Left lung (tissue), 10 donors: Measurements from ENCODE around the gene UFL1. TPM values are rescaled to one million over a fixed set of nuclear protein-coding genes. Genes with fewer than 3 reads are reported as not detected.

Experiments
- ATAC-seq: fragments of 200-7000 bp; cut with Tn5 transposase; one replicate; pipeline ENCODE4 v1.9.1; 2020; ENCODE audit warnings: moderate library complexity
- DNase-seq, 4 donors: peaks; one replicate each; pipeline ENCODE4 v3.0.0-alpha.2; 2013 to 2020
- H3K27ac ChIP-seq, 2 donors: fragments of 200-600 bp; sonication (generic) in 1 of 2; one replicate each; pipeline versions ENCODE4 v1.5.0 to v1.8.0; 2020 to 2021
- H3K27me3 ChIP-seq, 2 donors: fragments of 200-600 bp; sonication (generic) in 1 of 2; one replicate each; pipeline versions ENCODE4 v1.5.0 to v1.8.0; 2020 to 2021
- H3K36me3 ChIP-seq, 2 donors: fragments of 200-600 bp; sonication (generic) in 1 of 2; one replicate each; pipeline versions ENCODE4 v1.5.0 to v1.8.0; 2020 to 2021
- H3K4me1 ChIP-seq, 2 donors: fragments of 200-600 bp; one replicate each; pipeline ENCODE4 v1.8.0; 2021
- H3K4me3 ChIP-seq, 2 donors: fragments of 200-600 bp; sonication (generic) in 1 of 2; one replicate each; pipeline versions ENCODE4 v1.5.0 to v1.8.0; 2020 to 2021; ENCODE audit warnings: mild to moderate bottlenecking in 1 of 2
- H3K9me3 ChIP-seq, 2 donors: fragments of 200-600 bp; sonication (generic) in 1 of 2; one replicate each; pipeline versions ENCODE4 v1.5.0 to v1.8.0; 2020 to 2021
- intact Hi-C, 2 donors: fragments of 100-400 bp; cut with DNase I; formaldehyde crosslinking; loops; one replicate each; pipeline versions ENCODE4 v1.11.2 to v1.14.2; 2022
- polyA plus RNA-seq, 6 donors: library from polyadenylated mRNA; unstranded; fragments of 120-200 nt; gene quantifications; one replicate each; pipeline ENCODE4 v1.2.1, GENCODE V29; 2013; ENCODE audit not compliant: insufficient read length in 6 of 6
- total RNA-seq, 2 donors: library from RNA; stranded (reverse); fragmentation: NEBNext Ultra II Directional; extraction: Animal tissue kit (Norgen Biotek cat#: 25700); gene quantifications; one replicate each; pipeline ENCODE4 v1.2.1, GENCODE V29; 2021
- TF ChIP-seq, protein P1 (sequence below), 2 donors: fragments of 200-600 bp; sonication (generic) in 1 of 2; IDR thresholded peaks; one replicate each; pipeline versions ENCODE4 v1.5.0 to v1.8.0; 2021; ENCODE audit warnings: antibody characterized with exemption in 2 of 2
- donor health status: DM: no; HTN: yes; CAD: no.
- donor health status: DM: no; HTN: no; CAD: no.

UFL1 gene
- total and polyA plus RNA-seq, 8 donors, result 24.7 to 41.4 (median 38.0) TPM

GRCh38 chr6:96521306-96521643 lies 331 bp upstream of the UFL1 start:
- peak overlapping the region; percentile 92 to 97 for H3K27ac ChIP-seq
- intact Hi-C loops, result no loop called here
- H3K4me3 ChIP-seq, result peak overlapping the region; percentile 62 to 64
- no peak for DNase-seq
- peak; percentile 42 for ATAC-seq
- peaks cover 0 to 14% of the 10 kb centered on the region in 2 donors for H3K36me3 ChIP-seq
- peaks cover 5 to 34% of the 10 kb centered on the region in 2 donors for H3K4me1 ChIP-seq
- no peaks in the 10 kb centered on the region for H3K9me3 ChIP-seq
- no peaks in the 10 kb centered on the region for H3K27me3 ChIP-seq
- TF ChIP-seq, protein P1, sequence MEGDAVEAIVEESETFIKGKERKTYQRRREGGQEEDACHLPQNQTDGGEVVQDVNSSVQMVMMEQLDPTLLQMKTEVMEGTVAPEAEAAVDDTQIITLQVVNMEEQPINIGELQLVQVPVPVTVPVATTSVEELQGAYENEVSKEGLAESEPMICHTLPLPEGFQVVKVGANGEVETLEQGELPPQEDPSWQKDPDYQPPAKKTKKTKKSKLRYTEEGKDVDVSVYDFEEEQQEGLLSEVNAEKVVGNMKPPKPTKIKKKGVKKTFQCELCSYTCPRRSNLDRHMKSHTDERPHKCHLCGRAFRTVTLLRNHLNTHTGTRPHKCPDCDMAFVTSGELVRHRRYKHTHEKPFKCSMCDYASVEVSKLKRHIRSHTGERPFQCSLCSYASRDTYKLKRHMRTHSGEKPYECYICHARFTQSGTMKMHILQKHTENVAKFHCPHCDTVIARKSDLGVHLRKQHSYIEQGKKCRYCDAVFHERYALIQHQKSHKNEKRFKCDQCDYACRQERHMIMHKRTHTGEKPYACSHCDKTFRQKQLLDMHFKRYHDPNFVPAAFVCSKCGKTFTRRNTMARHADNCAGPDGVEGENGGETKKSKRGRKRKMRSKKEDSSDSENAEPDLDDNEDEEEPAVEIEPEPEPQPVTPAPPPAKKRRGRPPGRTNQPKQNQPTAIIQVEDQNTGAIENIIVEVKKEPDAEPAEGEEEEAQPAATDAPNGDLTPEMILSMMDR (IDR thresholded peaks at IDR 0.05), result no peak

DNA sequence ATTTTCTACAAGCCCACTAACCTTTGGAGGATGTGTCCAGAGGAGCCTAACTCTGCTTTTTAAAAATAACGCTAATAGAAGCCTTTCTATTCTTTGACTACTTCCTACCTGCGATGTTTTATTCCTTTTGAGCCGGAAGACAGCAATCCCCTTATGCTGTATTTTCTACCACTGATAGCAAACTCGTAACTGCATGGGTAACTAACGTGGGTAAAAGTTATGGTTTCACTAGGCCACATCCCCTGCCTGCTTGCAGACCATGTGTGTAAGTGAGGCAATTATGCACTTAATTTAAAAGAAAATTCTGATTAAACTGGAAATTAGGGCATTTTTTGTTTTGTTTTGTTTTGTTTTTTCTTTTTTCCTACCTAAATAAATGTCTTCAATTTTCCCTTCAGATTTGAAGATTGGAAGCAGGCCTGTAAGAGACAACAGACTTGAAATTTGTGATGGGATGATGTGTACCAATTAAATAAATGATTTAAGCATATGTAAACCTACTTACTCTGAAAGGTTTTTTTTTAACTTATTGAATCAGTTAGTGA lies 931 bp downstream of the UFL1 start:
- Histone ChIP-seq H3K27ac (peak overlapping the region; percentile 92 to 97), H3K9me3 (no peaks in the 10 kb centered on the region), H3K36me3 (peaks cover 0 to 25% of the 10 kb centered on the region in 2 donors), H3K27me3 (no peaks in the 10 kb centered on the region), H3K4me1 (peaks cover 5 to 34% of the 10 kb centered on the region in 2 donors), H3K4me3 (peak overlapping the region; percentile 62 to 64)
- ATAC-seq, result peak; percentile 25
- TF ChIP-seq, protein P1 (IDR thresholded peaks at IDR 0.05), result no peak
- intact Hi-C loops, result no loop called here
- peak in 1 of 4 donors; percentile 30 for DNase-seq

- ATAC-seq, result no peak
- intact Hi-C loops, result no loop called here
- Histone ChIP-seq H3K4me3 (no peak overlapping the region), H3K27me3 (no peaks in the 10 kb centered on the region), H3K9me3 (no peaks in the 10 kb centered on the region), H3K36me3 (peaks cover 10 to 77% of the 10 kb centered on the region in 2 donors), H3K4me1 (peaks cover 0 to 12% of the 10 kb centered on the region in 2 donors), H3K27ac (no peak overlapping the region)
- TF ChIP-seq, protein P1 (IDR thresholded peaks at IDR 0.05), result no peak
- no peak for DNase-seq
Measured at GRCh38 chr6:96528193-96528592, 6.6 kb downstream of the UFL1 start.

DNA sequence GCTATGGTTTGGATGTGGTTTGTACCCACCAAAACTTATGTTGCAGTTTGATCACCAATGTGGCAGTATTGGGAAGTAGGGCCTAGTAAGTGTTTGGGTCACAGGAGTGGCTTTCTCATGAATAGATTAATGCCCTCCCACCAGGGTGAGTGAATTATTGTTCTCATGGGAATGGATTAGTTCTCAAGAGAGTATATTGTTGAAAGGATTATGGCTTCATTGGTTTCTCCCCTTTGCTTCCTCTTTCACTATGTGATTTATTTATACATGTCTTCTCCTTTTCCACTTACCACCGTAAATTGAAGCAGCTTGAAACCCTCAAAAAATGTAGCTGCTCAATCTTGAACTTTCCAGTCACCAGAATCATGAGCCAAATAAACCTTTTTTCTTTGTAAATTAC lies 10.8 kb downstream of the UFL1 start:
- no peak for DNase-seq
- ATAC-seq, result no peak
- Histone ChIP-seq H3K27me3 (no peaks in the 10 kb centered on the region), H3K27ac (no peak overlapping the region), H3K9me3 (no peaks in the 10 kb centered on the region), H3K4me3 (no peak overlapping the region), H3K36me3 (peaks cover 10 to 63% of the 10 kb centered on the region in 2 donors), H3K4me1 (no peaks in the 10 kb centered on the region)
- TF ChIP-seq, protein P1 (IDR thresholded peaks at IDR 0.05), result no peak
- intact Hi-C loops, result no loop called here

- TF ChIP-seq, protein P1 (IDR thresholded peaks at IDR 0.05), result no peak
- DNase-seq (no peak), ATAC-seq (no peak)
- intact Hi-C loops, result no loop called here
- Histone ChIP-seq H3K27me3 (no peaks in the 10 kb centered on the region), H3K27ac (no peak overlapping the region), H3K4me1 (no peaks in the 10 kb centered on the region), H3K9me3 (no peaks in the 10 kb centered on the region), H3K4me3 (no peak overlapping the region), H3K36me3 (peaks cover 0 to 55% of the 10 kb centered on the region in 2 donors)
Measured at GRCh38 chr6:96537726-96538125, 16.1 kb downstream of the UFL1 start.
